Stomach smooth muscle (tissue), 2 donors: Measurements from ENCODE around the gene MBD1.

Experiments used
- H3K27ac ChIP-seq: one replicate; pipeline ENCODE4 v1.7.0; 2013; ENCODE audit warnings: mild to moderate bottlenecking, low read length, inconsistent platforms
- H3K27me3 ChIP-seq, 2 donors: one replicate each; pipeline ENCODE4 v1.7.0; 2013; ENCODE audit warnings: low read length in 2 of 2; ENCODE audit not compliant: insufficient read depth in 2 of 2, control insufficient read depth in 1 of 2
- H3K36me3 ChIP-seq, 2 donors: one replicate each; pipeline ENCODE4 v1.7.0; 2013; ENCODE audit warnings: low read length in 2 of 2; ENCODE audit not compliant: control insufficient read depth in 2 of 2, insufficient read depth in 2 of 2
- H3K4me1 ChIP-seq: one replicate; pipeline ENCODE4 v1.7.0; 2013; ENCODE audit warnings: low read length; ENCODE audit not compliant: control insufficient read depth, insufficient read depth
- H3K4me3 ChIP-seq, 2 donors: one replicate each; pipeline ENCODE4 v1.7.0; 2013; ENCODE audit warnings: low read length in 2 of 2
- H3K9ac ChIP-seq, 2 donors: one replicate each; pipeline ENCODE4 v1.7.0; 2013; ENCODE audit warnings: low read length in 2 of 2, mild to moderate bottlenecking in 1 of 2
- H3K9me3 ChIP-seq, 2 donors: one replicate each; pipeline ENCODE4 v1.7.0; 2013; ENCODE audit warnings: low read length in 2 of 2; ENCODE audit not compliant: control insufficient read depth in 2 of 2
- donor health status: healthy.
- donor health status: Pancreatic carcinoma.

Gene MBD1, protein sequence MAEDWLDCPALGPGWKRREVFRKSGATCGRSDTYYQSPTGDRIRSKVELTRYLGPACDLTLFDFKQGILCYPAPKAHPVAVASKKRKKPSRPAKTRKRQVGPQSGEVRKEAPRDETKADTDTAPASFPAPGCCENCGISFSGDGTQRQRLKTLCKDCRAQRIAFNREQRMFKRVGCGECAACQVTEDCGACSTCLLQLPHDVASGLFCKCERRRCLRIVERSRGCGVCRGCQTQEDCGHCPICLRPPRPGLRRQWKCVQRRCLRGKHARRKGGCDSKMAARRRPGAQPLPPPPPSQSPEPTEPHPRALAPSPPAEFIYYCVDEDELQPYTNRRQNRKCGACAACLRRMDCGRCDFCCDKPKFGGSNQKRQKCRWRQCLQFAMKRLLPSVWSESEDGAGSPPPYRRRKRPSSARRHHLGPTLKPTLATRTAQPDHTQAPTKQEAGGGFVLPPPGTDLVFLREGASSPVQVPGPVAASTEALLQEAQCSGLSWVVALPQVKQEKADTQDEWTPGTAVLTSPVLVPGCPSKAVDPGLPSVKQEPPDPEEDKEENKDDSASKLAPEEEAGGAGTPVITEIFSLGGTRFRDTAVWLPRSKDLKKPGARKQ

DNA sequence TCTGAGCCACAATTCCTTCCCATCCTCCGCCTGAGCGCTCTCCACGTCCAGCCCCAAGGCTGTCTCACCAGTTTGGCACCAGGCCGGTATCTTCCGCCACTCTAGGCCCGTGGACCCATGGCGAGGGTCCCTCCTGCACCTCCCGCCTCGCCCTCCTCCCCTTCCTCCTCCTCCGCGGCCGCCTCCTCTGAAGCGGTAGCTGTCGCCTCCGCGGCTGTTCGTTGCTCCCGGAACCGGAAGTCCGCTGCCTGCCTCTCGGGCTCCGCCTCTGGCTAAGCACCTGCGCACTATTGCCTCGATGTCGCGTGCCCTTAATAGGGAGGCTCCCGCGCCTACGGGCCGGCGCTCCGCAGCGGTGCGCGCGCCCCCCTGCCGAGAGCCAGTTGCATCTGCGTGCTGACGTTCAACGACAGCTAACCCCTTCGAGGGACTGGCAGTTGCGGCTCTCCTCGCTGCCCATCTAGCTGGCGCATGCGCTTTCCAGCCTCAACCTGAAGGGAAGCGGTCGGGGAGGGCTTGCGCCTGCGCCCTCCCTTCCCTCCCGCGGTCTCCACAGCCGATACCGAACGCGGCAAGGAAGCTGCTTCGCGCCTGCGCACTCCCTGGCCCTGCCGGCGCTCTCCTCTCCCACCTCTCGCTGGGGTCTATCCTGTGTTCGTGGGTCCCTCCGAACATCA is at the start of gene MBD1:
Gene MBD1 (minus strand): TSS at position 229 of the 677 bp plus-strand sequence. CDS start 1,531 bp downstream, outside the sequence.
- H3K9ac ChIP-seq = peak within 1 kb of the TSS; percentile 95 to 99
- H3K4me1 ChIP-seq = peaks cover 30% of the 10 kb centered on the region
- H3K4me3 ChIP-seq = peak within 1 kb of the TSS; percentile 80 to 100
- no peaks in the 10 kb centered on the region for H3K27me3 ChIP-seq
- H3K27ac ChIP-seq = peak within 1 kb of the TSS; percentile 87
- no peaks in the 10 kb centered on the region for H3K9me3 ChIP-seq
- H3K36me3 ChIP-seq = peaks cover 27 to 35% of the 10 kb centered on the region in 2 donors

DNA sequence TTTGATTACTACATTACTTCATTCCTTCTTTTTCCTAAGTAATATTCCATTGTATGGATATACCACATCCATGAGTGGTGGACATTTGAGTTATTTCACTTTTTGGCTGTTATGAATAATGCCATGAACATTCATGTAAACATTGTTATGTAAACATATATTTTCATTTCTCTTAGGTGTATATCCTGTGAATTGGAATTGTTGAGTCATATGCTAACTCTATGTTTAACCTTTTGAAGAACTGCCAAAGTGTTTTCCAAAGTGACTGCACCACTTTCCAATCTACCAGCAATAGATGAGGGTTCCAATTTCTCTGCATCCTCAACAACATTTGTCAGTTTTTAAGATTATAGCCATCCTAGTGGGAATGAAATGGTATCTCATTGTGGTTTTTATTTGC is 48.9 kb upstream of the MBD1 start:
- Histone ChIP-seq H3K36me3 (no peaks in the 10 kb centered on the region), H3K27ac (no peak overlapping the region), H3K4me1 (no peaks in the 10 kb centered on the region), H3K27me3 (no peaks in the 10 kb centered on the region), H3K9me3 (no peaks in the 10 kb centered on the region), H3K4me3 (no peak overlapping the region), H3K9ac (no peak overlapping the region)

DNA sequence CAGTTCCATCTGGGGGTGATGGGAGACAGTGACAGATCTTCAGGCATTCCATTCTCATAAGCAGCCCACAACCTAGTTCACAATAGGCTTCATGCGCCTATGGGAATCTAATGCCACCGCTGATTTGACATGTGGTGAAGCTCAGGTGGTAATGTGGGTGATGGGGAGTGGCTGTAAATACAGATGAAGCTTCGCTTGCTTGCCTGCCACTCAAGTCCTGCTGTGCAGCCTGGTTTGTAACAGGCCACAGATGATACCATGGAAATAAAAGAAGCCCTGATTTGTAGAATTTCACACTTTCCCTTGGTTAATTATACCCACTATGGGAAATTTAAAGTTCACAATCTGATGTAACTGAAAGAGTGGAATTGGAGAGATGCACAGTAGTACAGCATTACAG is 46.7 kb upstream of the MBD1 start:
- H3K27me3 ChIP-seq = no peaks in the 10 kb centered on the region
- peaks cover 0 to 3% of the 10 kb centered on the region in 2 donors for H3K9me3 ChIP-seq
- H3K9ac ChIP-seq = no peak overlapping the region
- no peaks in the 10 kb centered on the region for H3K36me3 ChIP-seq
- no peaks in the 10 kb centered on the region for H3K4me1 ChIP-seq
- no peak overlapping the region for H3K4me3 ChIP-seq
- no peak overlapping the region for H3K27ac ChIP-seq

DNA sequence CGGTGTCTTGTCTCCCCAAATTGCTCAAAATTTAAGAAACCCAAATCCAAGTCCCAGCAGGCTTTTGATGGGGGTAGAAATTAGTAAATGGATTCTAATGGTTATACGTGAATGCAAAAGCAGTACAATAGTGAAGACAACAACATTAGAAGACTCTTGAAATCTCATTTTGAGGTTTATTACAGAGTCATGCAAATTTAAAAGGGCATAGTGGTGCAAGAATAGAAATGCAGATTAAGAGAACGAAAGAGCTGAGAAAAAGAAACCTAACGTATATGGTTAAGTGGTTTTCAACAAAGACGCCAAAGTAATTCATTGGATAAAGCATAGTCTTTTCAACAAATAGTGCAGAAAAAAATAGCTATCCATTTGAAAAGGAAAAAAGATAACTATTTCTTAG is 39.4 kb upstream of the MBD1 start:
- H3K27me3 ChIP-seq = no peaks in the 10 kb centered on the region
- no peaks in the 10 kb centered on the region for H3K4me1 ChIP-seq
- H3K27ac ChIP-seq = no peak overlapping the region

DNA sequence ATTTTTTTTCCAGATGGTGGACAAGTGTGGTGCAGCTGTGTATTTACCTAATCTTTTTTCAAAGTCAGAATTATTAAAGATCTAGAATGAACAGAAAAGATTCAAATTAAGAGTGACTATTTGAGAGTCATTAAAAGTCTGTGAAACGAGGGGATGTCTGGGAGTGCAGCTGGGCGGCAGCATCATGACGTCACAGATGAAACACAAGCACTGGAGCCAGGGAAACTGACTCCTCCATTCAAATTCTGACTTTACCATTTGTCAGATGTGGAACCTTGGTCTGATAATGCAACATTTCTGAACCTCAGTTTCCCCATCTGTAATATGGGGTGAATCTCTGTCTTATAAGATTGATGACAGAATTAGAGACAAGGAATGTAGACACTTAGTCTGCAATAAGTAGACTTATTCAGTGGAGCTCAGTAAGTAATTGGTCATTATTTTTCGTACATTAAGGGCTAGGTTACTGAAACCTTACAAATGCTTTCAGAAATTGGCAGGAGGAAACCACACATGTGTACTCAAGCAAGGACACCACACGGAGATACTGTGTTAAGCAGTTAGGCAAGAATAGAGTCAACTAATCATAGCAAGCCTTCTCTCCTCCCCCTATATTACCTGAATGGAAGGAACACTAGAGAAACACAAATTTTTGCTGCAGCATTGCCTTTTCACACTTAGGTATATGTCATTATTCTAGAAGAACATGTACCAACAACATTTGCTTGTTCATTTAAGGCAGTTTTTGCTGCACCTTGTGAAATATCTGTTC is 34.0 kb upstream of the MBD1 start:
- Histone ChIP-seq H3K9me3 (no peaks in the 10 kb centered on the region), H3K36me3 (no peaks in the 10 kb centered on the region), H3K27ac (no peak overlapping the region), H3K9ac (no peak overlapping the region), H3K27me3 (no peaks in the 10 kb centered on the region), H3K4me3 (no peak overlapping the region), H3K4me1 (peaks cover 3% of the 10 kb centered on the region)

More for the DNA sequence above, 39.4 kb upstream of the MBD1 start:
- Histone ChIP-seq H3K36me3 (no peaks in the 10 kb centered on the region), H3K9ac (no peak overlapping the region), H3K9me3 (peaks cover 0 to 3% of the 10 kb centered on the region in 2 donors), H3K4me3 (no peak overlapping the region)

DNA sequence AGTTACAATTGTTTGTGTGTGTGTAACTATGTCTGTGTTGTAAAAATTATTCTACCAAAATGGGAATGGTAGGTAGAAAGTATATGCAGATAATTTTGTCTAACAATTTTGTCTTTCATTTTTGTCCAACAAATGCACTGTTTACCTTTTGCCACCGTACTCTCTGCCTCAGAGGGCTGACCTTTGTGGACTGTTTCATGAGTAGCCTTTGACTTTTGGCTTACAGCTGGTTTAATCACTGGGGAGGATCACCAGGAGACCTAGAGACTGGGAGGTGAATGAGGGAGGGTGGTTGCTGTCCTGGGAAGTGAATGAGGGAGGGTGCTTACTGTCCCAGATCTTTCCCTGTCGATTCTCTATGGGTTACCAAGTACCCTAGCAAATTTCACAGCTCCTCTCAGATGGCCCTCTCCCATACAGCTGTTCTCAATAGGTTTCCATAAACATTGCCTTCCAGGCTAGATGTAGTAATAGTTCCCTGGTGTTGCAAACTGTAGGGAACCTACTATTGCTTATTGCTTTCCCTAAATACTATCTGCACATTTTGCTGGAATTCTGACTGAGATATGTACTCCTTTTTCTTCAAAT is 32.6 kb upstream of the MBD1 start:
- H3K27me3 ChIP-seq = no peaks in the 10 kb centered on the region
- no peaks in the 10 kb centered on the region for H3K9me3 ChIP-seq
- H3K9ac ChIP-seq = no peak overlapping the region
- no peak overlapping the region for H3K27ac ChIP-seq
- peaks cover 3% of the 10 kb centered on the region for H3K4me1 ChIP-seq
- no peaks in the 10 kb centered on the region for H3K36me3 ChIP-seq
- H3K4me3 ChIP-seq = no peak overlapping the region

DNA sequence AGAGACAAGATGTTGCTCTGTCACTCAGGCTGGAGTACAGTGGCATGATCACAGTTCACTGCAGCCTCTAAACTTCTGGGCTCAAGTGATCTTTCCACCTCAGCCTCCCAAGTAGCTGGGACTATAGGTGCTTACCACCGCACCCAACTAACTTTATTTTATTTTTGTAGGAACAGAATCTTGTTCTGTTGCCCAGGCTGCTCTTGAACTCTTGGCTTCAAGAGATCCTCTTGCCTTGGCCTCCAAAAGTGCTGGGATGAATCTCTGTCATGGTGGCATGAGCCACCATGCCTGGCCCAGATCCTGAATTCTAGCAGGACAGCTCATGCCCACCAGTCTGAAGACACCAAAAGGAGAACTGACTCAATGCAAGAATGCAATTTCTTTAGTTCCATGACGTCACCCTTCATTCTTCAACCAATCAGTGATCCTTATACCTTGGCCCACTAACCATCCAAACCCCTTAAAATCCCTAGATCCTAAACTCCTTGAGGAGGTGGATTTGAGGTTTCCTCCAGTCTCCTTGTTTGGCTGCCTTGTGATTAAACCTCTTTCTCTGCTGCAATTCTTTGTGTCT is 31.8 kb upstream of the MBD1 start:
- no peak overlapping the region for H3K9ac ChIP-seq
- H3K27ac ChIP-seq = no peak overlapping the region
- no peaks in the 10 kb centered on the region for H3K9me3 ChIP-seq
- no peaks in the 10 kb centered on the region for H3K27me3 ChIP-seq
- peaks cover 5% of the 10 kb centered on the region for H3K4me1 ChIP-seq
- H3K4me3 ChIP-seq = no peak overlapping the region
- no peaks in the 10 kb centered on the region for H3K36me3 ChIP-seq

DNA sequence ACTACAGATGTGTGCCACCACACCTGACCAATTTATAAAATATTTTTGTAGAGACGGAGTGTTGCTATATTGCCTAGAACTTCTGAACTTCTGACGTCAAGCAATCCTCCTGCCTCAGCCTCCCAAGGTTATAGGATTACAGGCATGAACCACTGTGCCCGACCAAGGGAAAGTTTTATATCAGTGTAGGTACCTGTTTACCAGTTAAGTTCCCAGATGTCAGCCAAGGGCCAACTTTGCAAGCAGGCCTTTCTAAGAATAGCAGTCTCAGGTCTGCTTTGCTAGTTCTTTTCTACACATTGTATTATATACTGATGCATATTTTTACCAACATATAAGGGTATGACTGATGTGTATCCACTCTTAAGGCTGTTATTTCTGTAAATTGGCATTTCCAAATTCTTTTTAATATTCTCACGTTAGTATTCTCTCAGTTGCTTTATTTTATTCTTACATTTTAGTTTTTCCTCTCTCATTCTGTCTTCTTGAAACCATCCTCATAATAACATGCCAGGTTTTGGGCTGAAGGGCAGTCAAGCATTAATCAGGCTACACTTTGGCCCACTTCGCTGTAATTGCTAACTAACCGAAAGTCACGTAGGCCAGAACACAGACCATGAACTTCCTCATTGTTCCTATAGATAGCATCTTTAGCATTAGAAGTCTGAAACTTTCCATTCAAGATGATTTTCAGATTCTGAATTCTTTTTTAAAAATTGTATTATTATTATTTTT is 31.1 kb upstream of the MBD1 start:
- H3K4me1 ChIP-seq = peaks cover 7% of the 10 kb centered on the region
- no peak overlapping the region for H3K4me3 ChIP-seq
- no peaks in the 10 kb centered on the region for H3K27me3 ChIP-seq
- no peak overlapping the region for H3K9ac ChIP-seq
- H3K36me3 ChIP-seq = no peaks in the 10 kb centered on the region
- H3K27ac ChIP-seq = no peak overlapping the region
- no peaks in the 10 kb centered on the region for H3K9me3 ChIP-seq

DNA sequence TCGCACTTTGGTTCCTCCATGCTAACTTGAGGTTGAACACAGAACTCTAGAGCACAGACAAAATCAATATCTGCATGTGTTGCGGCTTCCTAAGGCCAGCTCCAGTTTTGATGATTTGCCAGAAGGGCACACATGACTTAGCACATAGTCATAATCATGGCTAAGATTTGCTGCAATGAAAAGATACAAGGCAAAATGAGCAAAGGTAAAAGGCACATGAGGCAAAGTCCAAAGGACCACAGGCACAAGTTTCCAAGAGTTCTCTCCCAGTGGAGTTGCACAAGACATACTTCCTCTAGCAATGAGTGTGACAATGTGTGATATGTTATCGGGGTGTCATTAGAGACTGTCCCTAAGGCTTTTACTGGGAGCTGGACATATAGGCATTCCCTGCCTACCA is 30.3 kb upstream of the MBD1 start:
- H3K4me1 ChIP-seq = peaks cover 11% of the 10 kb centered on the region
- no peak overlapping the region for H3K27ac ChIP-seq
- no peak overlapping the region for H3K9ac ChIP-seq
- no peaks in the 10 kb centered on the region for H3K36me3 ChIP-seq
- no peaks in the 10 kb centered on the region for H3K27me3 ChIP-seq
- no peak overlapping the region for H3K4me3 ChIP-seq
- no peaks in the 10 kb centered on the region for H3K9me3 ChIP-seq
